T-helper 2 cell treated with Interferon-gamma antibody and Interleukin-4, amounts not matched to agents 100 ng/mL and 5 ng/mL, for 36 hours (primary cell): ENCODE results near the gene TPRX2. TPM values are rescaled to one million over a fixed set of nuclear protein-coding genes. Genes with fewer than 3 reads are reported as not detected.

Source experiments
- total RNA-seq: library from RNA; stranded (reverse); gene quantifications from 2 replicates; pipeline ENCODE4 v1.2.3, GENCODE V29; 2022

The TPRX2 gene
- total RNA-seq, 1 donor from 2014 or later: not detected

Other genes starting within 250 kb of the TPRX2 start
- gene EHD2, start 145.8 kb upstream of the TPRX2 start, total RNA-seq: 0.11 TPM in 1 of 2 replicates, not detected in the other
- gene NOP53, start 113.7 kb upstream of the TPRX2 start, total RNA-seq: 286 and 295 TPM in 2 replicates
- gene SELENOW, start 80.5 kb upstream of the TPRX2 start, total RNA-seq: 93.5 and 95.1 TPM in 2 replicates
- gene TPRX1, start 54.7 kb upstream of the TPRX2 start, total RNA-seq: not detected in 2 replicates
- gene CRX, start 37.3 kb upstream of the TPRX2 start, total RNA-seq: not detected in 2 replicates
- not detected in 2 replicates for gene SULT2A1, start 27.1 kb downstream of the TPRX2 start, total RNA-seq
- not detected in 2 replicates for gene BSPH1, start 132.9 kb downstream of the TPRX2 start, total RNA-seq
- not detected in 2 replicates for gene ELSPBP1, start 135.4 kb downstream of the TPRX2 start, total RNA-seq
- gene CABP5, start 184.8 kb downstream of the TPRX2 start, total RNA-seq: not detected in 2 replicates